ENCODE results near the gene VMP1.
"Not testable (repeated sequence)": the region's sequence is repeated elsewhere in the genome, so short reads cannot be mapped to it uniquely, and the experiment has no call there.

The VMP1 gene

DNA sequence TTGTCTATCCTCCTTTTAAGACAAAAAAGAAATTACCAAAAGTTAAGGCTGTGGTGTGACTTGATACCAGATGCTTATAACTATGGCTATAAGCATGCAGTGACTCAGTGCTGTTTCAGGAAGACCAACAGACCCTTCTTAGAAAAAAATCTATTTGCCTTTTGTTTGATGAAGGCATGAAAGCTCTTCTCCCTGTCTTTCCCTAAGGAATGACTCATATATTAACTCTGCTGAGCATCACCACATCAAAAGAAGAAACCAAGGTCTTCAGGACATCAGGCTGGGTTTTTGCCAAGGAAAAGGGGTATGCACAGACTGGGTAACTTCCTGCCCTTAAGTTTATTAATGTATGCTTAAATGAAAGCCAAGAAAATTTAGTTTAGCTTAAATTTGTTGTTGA lies 47.1 kb downstream of the VMP1 start:
- DNase-seq (ENCODE audit: low spot score): no peak

DNA sequence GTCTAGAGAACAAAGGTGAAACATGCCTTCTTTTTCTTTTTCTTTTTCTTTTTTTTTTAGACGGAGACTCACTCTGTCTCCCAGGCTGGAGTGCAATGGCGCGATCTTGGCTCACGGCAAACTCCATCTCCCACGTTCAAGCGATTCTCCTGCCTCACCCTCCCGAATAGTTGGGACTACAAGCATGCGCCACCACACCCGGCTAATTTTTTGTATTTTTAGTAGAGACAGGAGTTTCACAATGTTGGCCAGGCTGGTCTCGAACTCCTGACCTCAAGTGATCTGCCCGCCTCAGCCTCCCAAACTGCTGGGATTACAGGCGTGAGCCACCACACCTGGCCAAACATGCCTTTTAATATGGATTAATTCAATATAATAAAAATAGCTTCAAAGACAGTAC lies 47.6 kb downstream of the VMP1 start:
- not testable (repeated sequence) for DNase-seq (ENCODE audit: low spot score)

DNA sequence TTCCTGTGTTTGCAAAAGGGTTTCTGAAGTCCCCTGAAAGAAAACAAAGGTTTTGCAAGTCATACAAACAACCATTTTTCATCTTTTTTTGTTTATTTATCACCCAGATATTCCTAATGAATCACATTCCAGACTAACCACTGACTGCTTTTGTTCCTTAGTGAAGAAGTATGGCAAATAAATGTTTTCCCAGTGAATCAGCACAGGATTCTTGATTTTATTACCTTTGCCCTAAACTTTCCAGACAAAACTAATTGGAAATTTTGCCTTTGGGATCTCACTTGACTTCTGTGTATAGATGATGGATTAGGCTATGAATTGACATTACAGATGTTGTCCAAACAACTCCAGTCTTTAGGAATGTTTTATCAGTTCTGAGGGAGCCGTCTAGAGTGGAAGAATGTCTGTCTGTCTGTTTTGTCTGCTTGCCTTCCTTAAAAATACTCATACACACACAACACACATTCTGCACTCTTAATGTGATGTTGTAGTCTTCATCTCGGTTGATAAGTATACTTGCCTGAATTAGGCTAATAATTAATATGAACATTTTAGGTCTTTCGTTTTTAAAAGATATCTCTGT lies 48.9 kb downstream of the VMP1 start:
- DNase-seq (ENCODE audit: low spot score): no peak

DNA sequence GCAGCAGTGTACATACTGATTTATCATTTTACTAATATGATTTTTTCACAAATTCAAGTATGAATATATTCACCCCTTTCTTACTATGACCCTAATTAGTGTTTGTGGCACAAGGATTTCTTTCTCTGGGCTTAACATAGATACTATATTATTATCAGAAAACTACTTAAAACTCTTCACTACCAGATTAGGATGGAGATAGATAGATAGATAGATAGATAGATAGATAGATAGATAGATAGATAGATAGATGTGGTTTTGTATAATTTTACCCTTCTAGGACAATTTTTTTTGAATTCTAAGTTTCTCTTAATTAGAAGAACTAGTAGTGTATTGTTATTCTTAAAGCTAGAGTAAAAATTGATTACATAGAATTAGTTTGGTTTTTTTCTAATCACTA lies 49.6 kb downstream of the VMP1 start:
- DNase-seq (ENCODE audit: low spot score): no peak

DNA sequence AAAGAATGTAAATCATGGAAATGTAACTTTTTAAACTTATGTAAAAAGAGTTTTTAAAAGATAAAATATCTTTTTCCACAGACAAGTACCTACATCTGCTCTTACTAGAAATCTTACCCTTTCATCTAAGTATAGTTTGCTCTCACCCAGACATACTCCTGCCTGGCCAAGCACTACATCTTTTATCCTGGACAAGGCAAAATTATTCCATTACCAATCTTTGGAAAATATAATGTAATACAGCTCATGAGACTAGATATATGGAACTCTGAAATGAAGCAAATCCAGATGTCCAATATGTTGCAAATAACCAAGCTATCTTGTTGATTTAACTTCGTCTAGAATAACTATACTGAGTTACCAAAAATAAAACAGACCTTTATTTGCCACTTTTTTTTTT lies 50.0 kb downstream of the VMP1 start:
- DNase-seq (ENCODE audit: low spot score): no peak

DNA sequence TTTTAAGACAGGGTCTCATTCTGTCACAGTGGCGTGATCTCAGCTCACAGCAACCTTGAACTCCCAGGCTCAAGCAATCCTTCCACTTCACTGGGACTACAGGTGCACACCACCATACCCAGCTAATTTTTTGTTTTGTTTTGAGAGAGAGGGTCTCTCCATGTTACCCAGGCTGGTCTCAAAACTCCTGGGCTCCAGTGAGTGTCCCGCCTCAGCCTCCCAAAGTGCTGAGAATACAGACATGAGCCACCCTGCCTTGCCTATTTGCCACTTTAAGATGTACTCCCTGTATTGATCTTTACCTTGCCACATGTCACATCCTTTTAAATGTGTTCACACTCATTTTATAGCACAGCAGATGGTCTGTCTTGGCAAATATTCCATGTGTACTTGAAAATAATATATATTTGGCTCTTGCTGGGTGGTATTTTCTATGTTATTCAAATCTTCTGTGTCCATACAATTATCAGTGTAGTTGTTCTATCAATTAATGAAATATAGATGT lies 50.5 kb downstream of the VMP1 start:
- DNase-seq (ENCODE audit: low spot score): no peak

DNA sequence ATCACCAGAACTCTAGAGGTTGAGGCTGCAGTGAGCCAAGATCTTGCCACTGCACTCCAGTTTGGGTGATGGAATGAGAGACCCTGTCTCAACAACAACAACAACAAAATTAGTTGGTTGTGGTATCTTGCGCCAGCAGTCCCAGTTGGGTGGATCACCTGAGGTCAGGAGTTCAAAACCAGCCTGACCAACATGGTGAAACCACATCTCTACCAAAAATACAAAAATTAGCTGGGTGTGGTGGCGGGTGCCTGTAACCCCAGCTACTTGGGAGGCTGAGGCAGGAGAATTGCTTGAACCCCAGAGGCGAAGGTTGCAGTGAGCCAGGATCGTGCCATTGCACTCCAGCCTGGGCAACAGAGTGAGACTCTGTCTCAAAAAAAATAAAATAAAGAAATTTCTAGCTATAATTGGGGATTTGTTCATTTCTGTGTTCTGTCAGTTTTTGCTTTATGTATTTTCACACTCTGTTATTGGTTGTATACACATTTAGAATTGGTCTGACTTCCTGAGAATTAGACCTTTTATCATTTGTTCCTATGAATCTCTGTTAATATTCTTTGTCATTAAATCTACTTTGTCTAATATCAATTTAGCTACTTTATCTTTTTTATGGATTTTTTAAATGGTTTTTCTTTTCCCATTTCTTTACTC lies 51.7 kb downstream of the VMP1 start:
- not testable (repeated sequence) for DNase-seq (ENCODE audit: low spot score)

DNA sequence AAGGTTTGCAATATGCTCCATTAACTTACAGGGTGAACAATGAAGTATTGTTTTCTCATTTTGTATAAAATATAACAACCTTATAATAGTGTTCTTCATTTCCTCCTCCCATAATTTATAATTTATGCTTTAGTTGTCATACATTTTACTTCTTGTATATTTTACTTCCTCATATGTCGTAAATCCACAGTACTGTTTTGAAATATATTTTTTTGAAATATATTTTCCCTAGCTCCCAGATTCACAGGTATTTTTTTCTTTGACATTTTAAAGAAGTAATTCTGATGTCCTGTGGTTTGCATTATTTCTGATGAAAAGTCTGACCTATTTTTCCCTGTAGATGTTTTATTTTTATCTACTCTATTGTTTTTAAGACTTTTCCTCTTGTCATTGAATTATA lies 52.7 kb downstream of the VMP1 start:
- no peak for DNase-seq (ENCODE audit: low spot score)

DNA sequence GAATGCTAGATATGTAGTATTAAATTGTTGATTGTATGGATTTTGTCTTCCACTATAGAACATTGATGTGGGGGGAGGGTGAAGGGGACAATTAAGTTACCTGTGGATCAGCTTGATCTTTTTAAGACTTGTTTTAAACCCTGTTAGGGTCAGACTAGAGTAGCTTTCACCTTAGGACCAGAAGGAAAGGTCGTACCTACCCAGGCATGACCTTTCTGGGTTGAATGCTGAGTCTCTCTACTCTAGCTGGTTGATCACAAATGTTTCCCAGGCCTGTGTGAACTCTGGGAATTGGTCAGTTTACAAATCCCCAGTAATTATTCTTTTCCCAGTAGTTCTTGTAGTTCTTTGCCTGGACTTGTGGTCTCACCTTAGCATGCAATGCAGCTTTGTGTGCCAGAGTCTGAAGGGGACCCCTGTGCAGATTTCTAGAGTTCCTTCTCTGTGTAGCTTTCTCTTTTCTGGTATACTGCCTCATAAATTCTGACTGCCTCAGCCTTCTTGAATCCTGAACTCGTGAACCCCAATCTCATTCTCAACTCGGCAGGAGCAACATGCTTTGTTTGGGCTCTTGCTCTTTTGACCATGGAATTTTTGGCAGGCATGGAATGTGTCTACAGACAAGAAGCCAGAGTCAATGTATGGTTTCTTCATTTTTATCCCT lies 54.1 kb downstream of the VMP1 start:
- DNase-seq (ENCODE audit: low spot score): no peak

DNA sequence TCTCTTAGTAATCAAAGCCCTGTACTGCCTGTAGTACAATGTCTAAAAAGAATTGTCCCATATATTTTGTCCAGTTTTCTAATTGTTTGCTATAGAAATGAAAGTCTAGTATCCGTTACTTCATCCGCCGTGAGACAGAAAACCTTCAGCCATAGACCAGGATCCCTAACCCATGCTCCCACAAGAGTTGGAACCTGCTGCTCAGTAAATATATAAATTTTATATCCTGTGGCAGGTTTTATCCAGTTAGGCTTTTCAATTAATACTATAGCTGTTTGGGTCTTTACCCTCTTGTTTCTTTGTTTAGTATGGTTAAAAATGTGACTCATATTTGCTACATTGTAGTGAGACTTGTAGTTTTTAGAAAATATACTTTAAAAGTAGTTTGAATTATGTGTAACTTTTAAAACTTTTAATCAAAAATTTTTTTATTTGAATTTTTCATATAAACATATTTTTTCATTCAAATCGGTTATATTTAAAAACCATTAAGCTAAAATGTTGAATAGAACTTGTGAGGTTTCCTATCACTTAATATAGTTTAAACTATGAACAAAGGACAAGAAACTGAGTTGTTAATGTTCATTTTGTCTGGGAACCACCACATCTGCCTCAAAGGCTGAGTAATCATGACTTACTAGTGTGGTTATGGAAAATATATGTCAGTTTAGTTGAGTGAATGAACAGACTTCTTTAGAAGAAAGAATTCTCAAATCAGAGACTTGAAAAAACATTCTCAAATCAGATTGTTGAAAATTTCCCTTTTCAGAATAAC lies 54.8 kb downstream of the VMP1 start:
- no peak for DNase-seq (ENCODE audit: low spot score)

DNA sequence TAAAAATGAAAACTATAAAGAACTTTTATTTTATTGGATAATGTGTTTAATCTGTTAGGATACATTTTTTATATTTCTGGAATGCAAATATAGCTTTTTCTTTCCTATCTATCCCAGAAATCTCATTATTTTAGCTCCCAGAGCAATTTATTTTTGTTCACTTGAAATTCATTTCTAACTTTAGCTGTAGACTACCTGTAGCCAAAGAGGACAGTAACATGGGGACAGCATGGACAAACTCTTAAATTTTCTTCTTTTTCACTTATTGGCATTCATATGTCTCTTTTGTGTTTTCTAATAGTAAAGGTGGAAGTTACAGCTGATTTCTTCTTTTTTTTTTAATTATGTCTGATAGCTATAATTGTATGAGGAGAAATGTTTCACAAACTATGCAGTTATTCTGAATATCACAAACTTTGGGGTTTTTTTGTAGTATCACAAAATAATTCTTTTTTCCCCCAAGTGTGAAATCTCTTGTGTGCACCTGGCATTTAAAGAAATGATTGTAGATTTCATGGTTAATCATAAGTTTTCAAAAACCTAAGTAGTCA lies 55.4 kb downstream of the VMP1 start:
- DNase-seq (ENCODE audit: low spot score): no peak

DNA sequence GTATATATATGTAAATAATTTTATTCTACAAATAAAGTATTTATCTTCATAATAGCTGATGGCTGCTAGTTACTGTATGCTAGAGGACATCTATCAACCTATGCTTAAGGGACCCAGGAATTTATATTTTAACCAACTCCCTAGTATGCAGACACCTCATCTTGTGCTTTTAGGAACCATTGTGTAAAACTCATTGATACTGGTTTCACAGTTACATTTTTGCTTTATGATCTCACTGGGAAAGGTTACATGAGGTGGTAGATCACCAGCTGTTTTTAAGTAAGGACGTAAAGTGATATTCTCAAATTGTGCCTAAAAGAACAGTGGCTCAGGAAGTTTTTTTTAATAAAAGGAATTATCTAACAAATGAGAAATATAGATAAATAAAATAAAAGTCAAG lies 56.4 kb downstream of the VMP1 start:
- no peak for DNase-seq (ENCODE audit: low spot score)

DNA sequence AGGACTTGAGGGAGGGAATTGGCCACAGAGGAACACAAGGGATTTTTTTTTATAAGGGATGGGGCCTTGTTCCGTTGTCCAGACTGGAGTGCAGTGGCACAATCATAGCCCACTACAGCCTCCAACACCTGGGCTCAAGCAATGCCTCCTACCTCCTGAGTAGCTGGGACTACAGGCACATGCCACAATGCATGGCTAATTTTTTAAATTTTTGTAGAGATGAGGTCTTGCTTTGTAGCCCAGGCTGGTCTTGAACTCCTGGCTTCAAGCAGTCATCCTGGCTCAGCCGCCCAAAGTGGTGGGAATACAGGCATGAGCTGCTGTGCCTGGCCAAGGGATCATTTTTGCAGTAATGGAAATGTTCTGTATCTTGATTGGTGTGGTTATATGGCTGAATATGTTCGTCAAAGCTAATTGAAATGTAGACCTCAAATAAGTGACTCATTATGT lies 56.9 kb downstream of the VMP1 start:
- DNase-seq (ENCODE audit: low spot score): no peak

DNA sequence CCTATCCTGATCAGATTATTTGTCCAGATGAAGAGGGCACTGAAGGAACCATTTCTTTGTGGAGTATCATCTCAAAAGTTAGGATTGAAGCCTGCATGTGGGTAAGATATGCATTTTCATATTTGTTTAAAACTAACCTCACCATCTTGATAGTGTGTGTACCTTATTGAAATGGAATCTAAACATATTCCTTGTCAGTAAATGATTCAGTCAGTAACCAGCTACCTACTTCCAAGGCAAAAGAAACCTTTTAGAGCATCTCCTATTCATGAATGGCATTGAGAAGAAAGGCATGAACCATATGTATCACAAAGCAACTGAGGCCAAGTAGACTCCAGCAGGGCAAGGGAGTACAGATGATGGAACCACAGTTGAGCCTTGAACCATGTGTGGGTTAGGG lies 57.6 kb downstream of the VMP1 start:
- DNase-seq (ENCODE audit: low spot score): no peak

DNA sequence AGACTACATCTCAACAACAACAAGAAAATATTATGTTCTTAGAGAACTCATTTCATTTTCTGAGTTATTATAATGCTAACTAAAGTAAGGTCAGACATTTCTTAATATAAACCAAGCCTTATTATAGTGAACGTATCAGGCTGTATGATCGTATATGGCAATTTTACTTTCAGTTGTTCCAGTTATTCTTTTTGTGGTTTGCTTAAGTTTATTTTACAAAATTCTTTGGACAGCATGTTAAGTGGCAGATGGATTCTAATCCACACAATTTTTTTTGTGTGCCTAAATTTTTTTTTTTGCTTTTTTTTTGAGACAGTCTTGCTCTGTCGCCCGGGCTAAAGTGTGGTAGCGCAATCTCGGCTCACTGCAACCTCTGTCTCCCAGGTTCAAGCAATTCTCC lies 59.0 kb downstream of the VMP1 start:
- DNase-seq (ENCODE audit: low spot score): no peak

DNA sequence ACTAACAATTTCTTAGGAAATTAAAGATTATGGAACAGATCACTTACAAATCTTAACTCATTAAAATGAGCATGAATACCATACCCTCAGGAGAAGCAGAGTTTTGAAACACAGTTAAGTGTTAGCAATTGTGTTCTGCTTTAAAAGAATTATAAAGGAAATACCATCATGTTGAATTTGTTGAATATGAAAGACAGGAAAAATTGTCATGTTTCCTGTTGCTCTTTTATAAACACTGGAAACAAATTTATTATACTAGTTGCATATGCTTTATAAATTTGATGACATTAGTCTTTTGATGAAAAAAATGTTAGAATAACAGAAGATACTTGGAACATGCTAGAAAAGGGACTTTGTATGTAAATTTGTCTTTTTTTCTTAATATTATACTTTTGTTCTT lies 59.7 kb downstream of the VMP1 start:
- DNase-seq (ENCODE audit: low spot score): no peak

DNA sequence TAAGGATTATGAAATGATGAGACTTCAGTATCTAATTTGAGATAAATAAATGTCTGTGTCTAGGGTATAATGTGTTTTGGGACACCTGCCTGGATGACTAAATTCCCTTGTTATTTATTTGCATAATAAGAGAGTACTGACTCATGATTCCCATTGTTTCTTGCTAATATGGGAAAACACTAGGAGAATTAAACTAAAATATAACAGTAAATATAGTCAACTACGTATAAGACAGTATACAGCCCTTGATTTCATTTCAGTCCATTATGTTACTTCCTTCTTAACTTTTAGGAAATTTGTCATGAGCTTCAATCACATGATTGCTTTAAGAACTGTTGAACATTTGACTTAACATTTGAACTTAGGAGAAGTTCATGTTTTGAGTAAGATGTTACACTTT lies 62.4 kb downstream of the VMP1 start:
- DNase-seq (ENCODE audit: low spot score): no peak

DNA sequence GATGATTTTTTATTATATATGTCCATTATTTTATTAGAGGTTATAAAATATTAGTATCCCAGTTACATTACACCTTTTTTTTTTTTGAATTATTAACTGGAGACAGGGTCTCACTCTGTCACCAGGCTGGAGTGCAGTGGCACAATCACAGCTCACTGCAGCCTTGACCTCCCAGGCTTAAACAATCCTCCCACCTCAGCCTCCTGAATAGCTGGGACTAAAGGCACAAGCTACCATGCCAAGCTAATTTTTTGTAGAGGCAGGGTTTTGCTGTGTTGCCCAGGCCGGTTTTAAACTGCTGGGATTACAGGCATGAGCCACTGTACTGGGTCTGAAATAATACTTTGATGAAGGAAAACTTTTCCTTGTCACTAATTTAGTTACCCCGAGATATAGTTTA lies 63.6 kb downstream of the VMP1 start:
- no peak for DNase-seq (ENCODE audit: low spot score)

DNA sequence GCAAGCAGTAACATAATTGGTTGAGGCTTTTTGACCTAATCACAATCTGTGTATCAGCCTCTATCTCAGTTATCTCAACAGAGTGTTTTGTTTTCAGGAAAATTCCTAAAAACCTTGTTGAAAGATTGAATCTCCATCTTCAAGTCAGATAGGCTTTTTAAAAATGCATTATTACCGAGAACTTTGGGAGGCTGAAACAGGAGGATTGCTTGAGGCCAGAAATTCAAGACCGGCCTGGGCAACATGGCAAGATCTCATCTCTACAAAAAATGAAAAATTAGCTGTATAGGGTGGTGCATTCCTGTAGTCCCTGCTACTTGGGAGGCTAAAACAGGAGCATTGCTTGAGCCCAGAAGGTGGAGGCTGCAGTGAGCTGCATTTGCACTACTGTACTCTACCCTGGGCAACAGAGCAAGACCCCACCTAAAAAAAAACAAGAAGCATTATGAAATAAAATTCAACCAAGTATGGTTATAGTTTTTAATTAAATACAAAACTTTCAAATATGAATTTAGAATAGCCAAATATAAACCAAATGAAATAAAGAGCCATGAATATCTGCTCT lies 68.4 kb downstream of the VMP1 start:
- no peak for DNase-seq (ENCODE audit: low spot score)

DNA sequence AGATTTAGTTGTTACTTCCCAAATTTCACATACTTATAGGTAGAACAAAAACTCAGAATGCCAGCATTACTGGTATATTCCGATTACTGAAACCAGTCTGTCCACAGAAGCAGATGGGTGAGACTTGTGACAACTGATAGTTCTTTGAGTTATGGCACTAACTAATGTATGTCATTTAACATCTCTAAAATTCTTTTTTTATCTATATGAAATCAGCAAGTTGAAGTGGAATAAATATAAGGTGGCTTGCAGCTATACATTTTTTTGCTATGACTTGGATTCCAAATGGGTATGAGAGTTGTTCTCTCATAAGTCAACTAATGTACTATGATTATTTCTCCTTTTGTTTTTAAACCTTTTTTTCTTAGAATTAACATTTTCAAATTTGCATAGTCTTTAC lies 69.1 kb downstream of the VMP1 start:
- DNase-seq (ENCODE audit: low spot score): no peak

DNA sequence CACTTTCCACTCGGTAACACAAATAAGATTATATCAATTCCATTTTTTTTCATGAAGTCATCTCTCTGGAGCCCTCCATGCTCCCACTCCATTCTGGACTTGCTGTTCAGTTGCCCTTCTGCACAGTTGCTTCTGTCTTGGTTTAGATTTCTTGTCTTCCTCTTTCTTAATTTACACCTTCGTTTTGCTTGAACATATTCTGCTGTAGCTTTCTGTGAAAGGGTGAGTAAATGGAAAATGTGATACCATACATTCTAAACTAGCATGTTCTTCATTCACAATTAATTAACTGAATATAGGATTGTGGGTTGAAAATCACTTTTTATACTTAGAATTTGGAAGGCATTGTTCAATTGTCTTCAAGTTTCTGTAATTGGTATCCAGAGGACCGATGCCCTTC lies 69.6 kb downstream of the VMP1 start:
- DNase-seq (ENCODE audit: low spot score): no peak

DNA sequence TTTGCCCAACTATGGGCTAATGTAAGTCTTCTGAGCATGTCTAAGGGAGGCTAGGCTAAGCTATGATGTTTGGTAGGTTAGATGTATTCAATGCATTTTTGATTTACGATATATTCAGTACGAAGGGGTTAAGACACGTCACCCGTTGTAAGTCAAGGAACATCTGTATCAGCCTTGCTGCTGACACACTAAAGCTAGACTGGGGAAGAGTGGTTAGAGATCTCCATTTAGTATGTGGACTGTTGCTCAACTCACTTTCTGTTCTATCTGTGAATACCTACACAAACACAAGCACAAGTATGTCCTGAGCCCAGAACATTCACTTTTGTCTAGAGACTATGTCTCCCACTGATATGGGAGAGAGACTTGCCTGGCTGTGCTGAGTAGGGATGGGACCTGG lies 71.5 kb downstream of the VMP1 start:
- DNase-seq (ENCODE audit: low spot score): no peak

Measured in germinal center (tissue), 1 donor.